PFSK-1 (cell line): ENCODE measurements around the gene ZNF679.

Experiments
- FOXP2 ChIP-seq: optimal IDR thresholded peaks from 2 replicates; pipeline ENCODE3; 2011; ENCODE audit warnings: borderline replicate concordance, control low read depth, inconsistent platforms; ENCODE audit not compliant: insufficient read depth; ENCODE audit errors: extremely low read length, extremely low read depth
- POLR2AphosphoS5 ChIP-seq: IDR thresholded peaks from 2 replicates; pipeline ENCODE4 v1.6.1; 2012; ENCODE audit warnings: low read depth, mild to moderate bottlenecking, control low read depth, low read length, moderate library complexity
- SIN3A ChIP-seq: IDR thresholded peaks from 2 replicates; pipeline ENCODE4 v1.6.1; 2012; ENCODE audit warnings: mild to moderate bottlenecking, low read length, moderate library complexity, borderline replicate concordance; ENCODE audit not compliant: insufficient read depth
- TAF1 ChIP-seq: IDR thresholded peaks from 2 replicates; pipeline ENCODE4 v1.6.1; 2012; ENCODE audit warnings: low read length, control low read depth, borderline replicate concordance; ENCODE audit not compliant: insufficient read depth
- TF ChIP-seq, protein P1 (sequence below), 2 experiments: IDR thresholded peaks; 2 replicates each; pipeline versions ENCODE4 v1.6.1 to v1.8.0; 2011 to 2012; ENCODE audit warnings: low read depth in 2 of 2, low read length in 2 of 2, control low read depth in 1 of 2, inconsistent platforms in 1 of 2, mild to moderate bottlenecking in 1 of 2, moderate library complexity in 1 of 2; ENCODE audit not compliant: insufficient read depth in 1 of 2

Gene ZNF679

DNA sequence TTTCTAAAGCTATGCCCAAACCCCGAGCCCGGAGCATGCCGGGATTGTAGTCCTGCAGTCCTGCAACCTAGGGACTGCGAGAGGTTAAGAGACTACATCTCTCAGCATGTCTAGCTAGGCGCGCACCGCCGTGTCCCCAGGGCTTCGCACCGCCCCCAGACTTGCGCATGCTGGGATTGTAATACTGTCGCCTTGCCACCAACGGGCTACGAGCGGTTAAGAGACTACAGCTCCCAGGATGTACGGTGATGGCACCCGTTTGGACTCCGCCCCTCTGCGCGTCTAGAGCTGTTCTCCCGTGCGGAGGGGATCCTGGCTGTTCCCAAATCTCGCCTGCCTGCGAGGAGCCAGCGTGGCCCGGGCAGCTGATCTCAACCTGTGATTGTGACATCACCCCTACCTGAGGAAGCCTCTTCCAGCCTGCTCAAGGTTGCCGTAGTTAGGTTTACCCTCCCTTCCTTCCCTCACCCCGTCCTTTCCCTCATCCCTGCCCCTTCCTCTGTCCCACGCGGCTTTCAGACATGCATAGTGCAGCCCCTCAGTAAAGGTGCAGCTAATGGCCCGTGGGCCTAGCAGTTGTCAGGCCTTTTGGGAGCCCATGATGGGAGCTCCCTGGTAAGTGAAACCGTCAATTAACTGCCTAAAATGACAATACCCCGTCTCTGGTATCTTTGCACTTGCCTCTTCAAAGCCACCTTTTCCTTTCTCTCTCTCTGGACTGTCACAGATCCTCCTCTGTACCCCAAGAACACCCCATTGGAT is 79.2 kb downstream of the ZNF679 start:
- TF ChIP-seq SIN3A (no peak), FOXP2 (no peak), POLR2AphosphoS5 (no peak), TAF1 (no peak)
- TF ChIP-seq, protein P1, sequence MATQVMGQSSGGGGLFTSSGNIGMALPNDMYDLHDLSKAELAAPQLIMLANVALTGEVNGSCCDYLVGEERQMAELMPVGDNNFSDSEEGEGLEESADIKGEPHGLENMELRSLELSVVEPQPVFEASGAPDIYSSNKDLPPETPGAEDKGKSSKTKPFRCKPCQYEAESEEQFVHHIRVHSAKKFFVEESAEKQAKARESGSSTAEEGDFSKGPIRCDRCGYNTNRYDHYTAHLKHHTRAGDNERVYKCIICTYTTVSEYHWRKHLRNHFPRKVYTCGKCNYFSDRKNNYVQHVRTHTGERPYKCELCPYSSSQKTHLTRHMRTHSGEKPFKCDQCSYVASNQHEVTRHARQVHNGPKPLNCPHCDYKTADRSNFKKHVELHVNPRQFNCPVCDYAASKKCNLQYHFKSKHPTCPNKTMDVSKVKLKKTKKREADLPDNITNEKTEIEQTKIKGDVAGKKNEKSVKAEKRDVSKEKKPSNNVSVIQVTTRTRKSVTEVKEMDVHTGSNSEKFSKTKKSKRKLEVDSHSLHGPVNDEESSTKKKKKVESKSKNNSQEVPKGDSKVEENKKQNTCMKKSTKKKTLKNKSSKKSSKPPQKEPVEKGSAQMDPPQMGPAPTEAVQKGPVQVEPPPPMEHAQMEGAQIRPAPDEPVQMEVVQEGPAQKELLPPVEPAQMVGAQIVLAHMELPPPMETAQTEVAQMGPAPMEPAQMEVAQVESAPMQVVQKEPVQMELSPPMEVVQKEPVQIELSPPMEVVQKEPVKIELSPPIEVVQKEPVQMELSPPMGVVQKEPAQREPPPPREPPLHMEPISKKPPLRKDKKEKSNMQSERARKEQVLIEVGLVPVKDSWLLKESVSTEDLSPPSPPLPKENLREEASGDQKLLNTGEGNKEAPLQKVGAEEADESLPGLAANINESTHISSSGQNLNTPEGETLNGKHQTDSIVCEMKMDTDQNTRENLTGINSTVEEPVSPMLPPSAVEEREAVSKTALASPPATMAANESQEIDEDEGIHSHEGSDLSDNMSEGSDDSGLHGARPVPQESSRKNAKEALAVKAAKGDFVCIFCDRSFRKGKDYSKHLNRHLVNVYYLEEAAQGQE (IDR thresholded peaks at IDR 0.05; ENCODE audit: insufficient read depth in 1 of 2, low read depth in 2 of 2, low read length in 2 of 2): no peak

DNA sequence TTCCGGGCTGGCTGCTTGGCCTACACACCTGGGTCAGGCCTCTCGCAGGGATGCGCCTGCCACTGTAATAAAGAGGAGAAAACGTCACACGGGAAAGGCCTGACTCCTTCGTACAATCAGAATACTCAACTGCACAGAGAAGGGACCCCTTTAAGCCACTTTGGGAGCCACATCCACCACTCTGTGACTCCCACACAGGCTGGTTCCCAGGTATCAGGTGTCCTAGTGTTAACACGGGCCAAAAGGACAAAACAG is 79.7 kb downstream of the ZNF679 start:
- TF ChIP-seq TAF1 (no peak), FOXP2 (no peak), POLR2AphosphoS5 (no peak), SIN3A (no peak)
- TF ChIP-seq, protein P1 (IDR thresholded peaks at IDR 0.05; ENCODE audit: insufficient read depth in 1 of 2, low read depth in 2 of 2, low read length in 2 of 2): no peak

DNA sequence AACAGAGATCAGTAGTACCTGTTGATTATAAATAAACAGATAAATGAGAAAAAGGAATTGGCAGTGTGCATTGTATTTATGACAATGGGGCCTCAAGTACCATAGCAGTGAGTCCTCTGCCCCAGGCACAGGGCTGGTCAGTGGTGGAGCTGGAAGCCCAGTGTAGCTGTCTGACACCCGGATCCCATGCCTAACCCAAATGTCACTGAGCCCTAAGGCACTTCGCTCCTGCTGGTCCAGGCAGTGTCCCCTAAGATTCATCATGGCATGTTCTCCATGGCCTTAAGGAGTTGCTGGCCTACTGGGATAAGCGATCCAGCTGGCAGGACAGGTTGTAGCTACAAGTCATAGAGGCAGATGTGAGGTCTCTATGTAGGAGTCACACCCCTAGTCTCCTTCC is 82.2 kb downstream of the ZNF679 start:
- TF ChIP-seq, protein P1 (IDR thresholded peaks at IDR 0.05; ENCODE audit: insufficient read depth in 1 of 2, low read depth in 2 of 2, low read length in 2 of 2): no peak
- TF ChIP-seq SIN3A: no peak
- no peak for TF ChIP-seq FOXP2
- no peak for TF ChIP-seq TAF1
- no peak for TF ChIP-seq POLR2AphosphoS5

DNA sequence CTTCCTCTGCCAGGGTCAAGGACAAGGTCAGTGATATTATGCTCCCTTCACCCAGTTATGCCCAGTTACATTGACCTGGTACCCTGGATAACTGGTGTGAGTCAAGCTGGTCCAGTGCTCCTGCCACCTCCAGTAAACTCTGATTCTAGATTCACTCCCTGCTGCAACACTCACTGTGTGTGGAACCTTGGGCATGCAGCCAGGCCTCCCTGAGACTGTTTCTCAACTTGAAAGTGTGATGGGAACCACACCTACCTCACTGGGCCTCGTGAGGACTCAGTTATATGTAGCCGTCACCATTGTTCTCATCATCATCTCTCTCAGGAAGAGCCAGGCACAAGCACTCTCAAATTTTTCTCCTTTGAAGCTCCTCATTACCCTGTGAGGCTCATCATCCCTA is 84.6 kb downstream of the ZNF679 start:
- TF ChIP-seq POLR2AphosphoS5: no peak
- no peak for TF ChIP-seq SIN3A
- TF ChIP-seq TAF1: no peak

DNA sequence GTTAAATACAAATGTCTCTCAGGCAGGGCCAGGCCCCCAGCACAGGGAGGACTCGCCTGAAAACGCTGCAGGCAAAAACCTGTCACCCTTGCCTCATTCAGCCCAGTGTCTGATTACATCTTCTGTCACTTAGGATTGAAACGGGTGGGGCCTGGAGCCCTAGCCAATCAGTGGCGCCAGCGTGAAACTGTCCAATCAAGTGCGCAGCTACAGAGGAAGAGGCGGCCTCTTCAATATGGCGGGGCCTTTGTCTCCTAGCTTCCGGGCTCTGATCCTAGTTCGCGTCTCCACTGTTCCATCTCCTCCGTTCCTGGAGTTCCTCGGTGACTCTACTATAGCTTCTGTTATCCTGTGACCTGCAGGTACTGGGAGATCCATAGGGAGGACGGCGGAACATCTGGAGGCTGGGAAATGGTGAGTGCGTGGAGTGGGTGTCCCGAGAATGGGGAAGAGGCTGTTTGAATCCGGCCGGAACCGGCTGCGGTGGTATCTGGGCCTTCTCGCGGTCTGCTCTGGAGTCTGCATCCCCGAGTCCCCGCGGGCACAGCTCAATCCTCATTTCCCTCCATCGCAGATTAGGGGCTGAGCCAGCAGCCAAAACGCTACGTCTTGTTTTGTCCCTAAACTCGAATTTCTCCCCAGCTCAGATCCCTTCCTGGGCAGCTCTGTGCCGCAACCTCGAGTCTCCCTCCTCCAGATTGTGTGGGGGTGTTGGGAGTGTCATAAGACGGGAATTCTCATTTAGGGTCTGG is 85.6 kb downstream of the ZNF679 start, which contains the start of gene ZNF736:
TSS of gene ZNF736 (plus strand) at position 222 of the 752 bp plus-strand sequence. CDS start at position 412, 190 bp downstream.
- TF ChIP-seq TAF1 (peak; percentile 75; the same call in 1 of the 2 replicates), POLR2AphosphoS5 (peak; percentile 79)
- TF ChIP-seq, protein P1 (IDR thresholded peaks at IDR 0.05; ENCODE audit: insufficient read depth in 1 of 2, low read depth in 2 of 2, low read length in 2 of 2): no peak
